ENCODE results near the gene C1orf226.

- TF ChIP-seq POLR2A (IDR thresholded peaks at IDR 0.05): no peak
- no peak for TF ChIP-seq CTCF (IDR thresholded peaks at IDR 0.05 in 4 of 5, conservative IDR thresholded peaks at IDR 0.05 in 1 of 5)
These were observed 15.5 kb downstream of the C1orf226 start for GRCh38 chr1:162397039-162397448.

All from gastrocnemius medialis (tissue), 4 donors.